Activated naive CD4-positive, alpha-beta T cell treated with anti-CD3 and anti-CD28 coated beads for 36 hours (primary cell): ENCODE results near the gene MED27. TPM values are rescaled to one million over a fixed set of nuclear protein-coding genes. Genes with fewer than 3 reads are reported as not detected.

Source experiments
- CTCF ChIA-PET: fragments of 350-600 bp; sonication (Branson Sonifier 250); formaldehyde crosslinking; loops from one replicate; lab custom pipeline; 2021; ENCODE audit warnings: antibody characterized with exemption; lab: Charles Lee
- DNase-seq: peaks from one replicate; pipeline ENCODE4 v3.0.0-alpha.2; 2020
- H3K27ac Mint-ChIP-seq: one replicate; pipeline ENCODE4 v1.8.0; 2021; ENCODE audit warnings: mild to moderate bottlenecking, mixed read lengths
- H3K27me3 Mint-ChIP-seq: one replicate; pipeline ENCODE4 v1.8.0; 2021; ENCODE audit warnings: low read depth, mixed read lengths
- H3K36me3 Mint-ChIP-seq: one replicate; pipeline ENCODE4 v1.8.0; 2021; ENCODE audit warnings: low read depth, mixed read lengths
- H3K4me1 Mint-ChIP-seq: one replicate; pipeline ENCODE4 v1.8.0; 2021; ENCODE audit warnings: low read depth, mixed read lengths
- H3K4me3 Mint-ChIP-seq: one replicate; pipeline ENCODE4 v1.8.0; 2021; ENCODE audit warnings: mild to moderate bottlenecking, moderate library complexity, mixed read lengths
- H3K9me3 Mint-ChIP-seq: one replicate; pipeline ENCODE4 v1.8.0; 2021; ENCODE audit warnings: mixed read lengths
- intact Hi-C: fragments of 100-400 bp; cut with micrococcal nuclease; formaldehyde crosslinking; loops from one replicate; pipeline ENCODE4 v1.15.1; 2023
- total RNA-seq, 2 experiments: library from RNA; stranded (reverse); gene quantifications; one replicate each; pipeline ENCODE4 v1.2.3, GENCODE V29; 2021

MED27 gene
- total RNA-seq, 2 experiments from 2014 or later: 27.7 to 31.3 TPM

DNA sequence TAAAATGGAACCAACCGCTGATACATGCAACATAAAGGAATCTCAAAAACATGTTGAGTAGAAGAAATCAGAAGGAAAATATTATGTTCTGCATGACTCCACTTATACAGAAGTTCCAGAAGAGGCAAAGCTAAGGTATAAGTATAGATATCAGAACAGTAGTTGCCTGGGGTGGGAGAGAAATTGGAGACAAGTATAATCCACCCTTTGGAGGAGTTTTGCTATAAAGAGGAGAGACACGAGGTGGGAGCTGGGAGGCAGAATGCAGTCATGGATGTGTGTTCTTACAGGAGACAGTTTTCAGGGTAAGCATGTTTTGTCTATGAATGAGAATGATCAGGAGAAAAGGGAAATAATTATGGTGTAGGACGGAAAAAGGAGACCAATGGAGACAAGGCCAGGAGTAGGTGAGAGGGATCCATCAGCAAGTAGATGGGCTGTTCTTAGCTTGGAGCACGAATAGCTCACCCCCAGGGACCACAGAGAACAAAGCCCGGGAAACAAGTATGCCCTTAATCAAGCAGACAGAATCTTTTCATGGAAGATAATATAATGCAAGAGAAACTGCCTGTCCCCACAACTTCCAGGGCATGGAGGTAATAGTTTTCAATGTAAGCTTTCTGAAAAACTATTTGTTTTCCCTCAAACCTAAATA, 72.2 kb downstream of the MED27 start:
- CTCF ChIA-PET: no interaction called here
- H3K9me3 Mint-ChIP-seq: no peaks in the 10 kb centered on the region
- peaks cover 31% of the 10 kb centered on the region for H3K4me1 Mint-ChIP-seq
- no peak for DNase-seq
- H3K27ac Mint-ChIP-seq: no peak overlapping the region
- intact Hi-C loops: loop anchor here (1.0 to 2.0 kb wide), 2 partner anchors 71 to 344 kb away; partner anchors contain the start of gene MED27
- no peaks in the 10 kb centered on the region for H3K27me3 Mint-ChIP-seq
- no peak overlapping the region for H3K4me3 Mint-ChIP-seq
- H3K36me3 Mint-ChIP-seq: peaks cover 5% of the 10 kb centered on the region

DNA sequence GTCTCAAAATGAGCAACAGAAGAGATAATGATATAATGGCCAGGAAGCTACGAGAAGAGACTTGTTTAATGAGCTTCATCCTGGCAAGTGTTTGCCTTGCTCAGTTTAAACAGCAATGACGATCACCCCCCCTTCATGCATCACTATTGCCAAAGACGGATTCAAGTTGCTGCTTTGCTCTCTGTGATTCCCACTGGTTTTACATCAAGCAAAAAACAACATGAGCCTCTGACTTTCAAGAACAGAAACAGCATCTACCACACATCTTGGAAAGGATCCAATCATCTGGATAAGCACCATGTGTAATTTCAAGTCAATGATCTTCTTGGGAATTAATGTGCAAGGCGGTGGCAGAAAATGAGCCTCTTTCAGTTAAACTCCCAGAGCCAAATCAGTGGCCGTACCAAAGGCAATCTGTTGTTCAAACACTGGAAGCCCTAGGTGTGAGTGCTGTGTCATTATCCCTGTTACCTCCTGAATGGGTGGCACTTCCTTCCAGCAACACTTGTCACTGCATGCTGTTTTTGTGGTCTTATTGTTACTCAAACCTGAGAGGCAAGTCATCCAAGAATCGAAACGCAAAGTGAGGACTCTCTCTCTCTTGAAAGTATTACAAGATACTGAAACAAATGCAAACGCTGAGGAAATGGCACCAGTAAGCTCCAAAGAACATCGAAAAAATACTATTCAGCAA, 72.8 kb downstream of the MED27 start:
- Mint-ChIP-seq H3K27me3 (no peaks in the 10 kb centered on the region), H3K4me1 (peaks cover 35% of the 10 kb centered on the region), H3K36me3 (peaks cover 2% of the 10 kb centered on the region), H3K4me3 (no peak overlapping the region), H3K9me3 (no peaks in the 10 kb centered on the region), H3K27ac (no peak overlapping the region)
- peak; percentile 72 for DNase-seq
- intact Hi-C loops: loop anchor here (1.0 to 2.0 kb wide), 2 partner anchors 72 to 344 kb away; partner anchors contain the start of gene MED27
- CTCF ChIA-PET: no interaction called here

DNA sequence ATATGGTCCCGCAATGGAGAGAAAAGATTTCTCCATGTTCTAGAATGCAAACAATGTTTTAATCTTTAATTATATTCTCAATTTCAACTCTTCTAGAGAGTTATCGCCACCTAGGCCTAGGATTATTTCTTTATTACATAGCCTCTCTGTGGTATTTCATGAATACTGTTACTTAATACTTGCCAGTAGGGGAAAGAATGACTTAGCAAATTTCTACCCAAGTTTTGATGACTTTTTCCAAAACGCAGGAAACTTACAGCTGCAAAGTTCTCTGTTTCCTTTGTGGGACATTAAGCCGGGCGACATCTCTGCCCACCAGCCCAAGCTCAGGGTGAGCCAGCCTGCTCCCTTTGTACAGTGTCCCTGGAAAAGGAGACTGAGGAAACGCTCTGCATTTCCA, 73.8 kb downstream of the MED27 start:
- no peak for DNase-seq
- Mint-ChIP-seq H3K27me3 (no peaks in the 10 kb centered on the region), H3K9me3 (no peaks in the 10 kb centered on the region), H3K36me3 (peaks cover 6% of the 10 kb centered on the region), H3K27ac (no peak overlapping the region), H3K4me3 (no peak overlapping the region), H3K4me1 (peaks cover 36% of the 10 kb centered on the region)
- intact Hi-C loops: loop anchor here (2.0 kb wide), 1 partner anchor 73 kb away; the partner anchor contains the start of gene MED27
- CTCF ChIA-PET: no interaction called here

DNA sequence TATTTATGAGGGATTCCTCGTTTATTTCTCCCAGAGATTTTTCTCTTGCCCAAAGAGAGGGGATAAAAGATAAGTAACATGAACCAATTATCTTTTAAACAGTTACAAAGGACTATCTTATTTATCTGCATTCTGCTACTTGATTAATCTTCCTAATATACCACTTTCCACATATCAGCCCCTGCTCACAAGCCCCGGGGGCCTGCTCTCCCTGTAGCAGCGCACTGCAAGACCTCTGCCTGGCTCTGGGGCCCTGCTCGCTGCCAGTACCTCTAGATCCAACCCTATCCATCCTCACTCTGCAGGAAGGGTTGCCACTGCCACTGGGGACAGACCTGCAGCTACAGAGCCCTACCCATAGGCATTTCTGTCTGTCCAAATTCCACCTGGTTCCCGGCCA, 75.3 kb downstream of the MED27 start:
- peaks cover 43% of the 10 kb centered on the region for H3K4me1 Mint-ChIP-seq
- peaks cover 6% of the 10 kb centered on the region for H3K36me3 Mint-ChIP-seq
- H3K27ac Mint-ChIP-seq: no peak overlapping the region

DNA sequence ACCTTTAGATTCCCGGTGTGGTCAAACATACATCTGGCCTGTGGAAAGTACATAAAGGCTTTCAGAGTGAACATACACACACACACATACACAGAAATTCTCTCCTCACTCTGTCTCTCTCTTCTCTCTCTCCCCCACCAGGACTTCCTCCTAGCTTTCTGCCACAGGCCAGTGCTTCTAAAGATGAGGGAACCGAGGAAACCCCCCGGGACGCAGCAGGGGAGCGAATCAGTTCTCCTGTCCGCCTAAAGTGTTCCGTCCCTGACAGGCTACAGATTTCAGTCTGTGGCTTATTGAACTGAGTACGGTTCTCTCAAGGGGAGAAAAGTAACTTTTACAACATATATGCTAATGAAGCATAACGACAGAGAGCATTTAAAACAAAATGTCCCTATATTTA, 75.8 kb downstream of the MED27 start:
- Mint-ChIP-seq H3K4me3 (no peak overlapping the region), H3K4me1 (peaks cover 43% of the 10 kb centered on the region), H3K27me3 (no peaks in the 10 kb centered on the region), H3K27ac (no peak overlapping the region), H3K36me3 (peaks cover 6% of the 10 kb centered on the region), H3K9me3 (no peaks in the 10 kb centered on the region)
- DNase-seq: no peak
- intact Hi-C loops: no loop called here
- CTCF ChIA-PET: no interaction called here

More for the DNA sequence above, 75.3 kb downstream of the MED27 start:
- no peak for DNase-seq
- Mint-ChIP-seq H3K9me3 (no peaks in the 10 kb centered on the region), H3K27me3 (no peaks in the 10 kb centered on the region), H3K4me3 (no peak overlapping the region)
- intact Hi-C loops: no loop called here
- CTCF ChIA-PET: no interaction called here

DNA sequence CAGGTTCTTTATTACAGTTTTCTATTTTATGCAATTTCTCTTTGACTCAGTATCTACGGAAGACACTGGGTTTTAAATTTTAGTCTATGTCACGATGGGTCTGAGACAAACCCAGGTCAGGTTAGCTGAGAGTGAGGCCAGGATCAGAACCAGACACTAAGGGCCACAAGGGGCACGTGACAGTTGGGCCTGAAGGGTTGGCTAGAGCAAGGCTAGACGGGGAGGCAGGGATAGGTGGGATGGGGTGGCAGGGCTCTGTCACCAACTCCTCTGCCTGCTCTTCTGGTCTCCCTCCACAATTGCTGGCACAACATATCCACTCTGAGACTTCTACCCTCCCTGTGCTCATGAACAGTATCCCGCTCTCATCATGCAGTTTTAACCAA, 76.4 kb downstream of the MED27 start:
- no peak for DNase-seq
- Mint-ChIP-seq H3K36me3 (peaks cover 6% of the 10 kb centered on the region), H3K27ac (no peak overlapping the region), H3K9me3 (no peaks in the 10 kb centered on the region), H3K4me3 (no peak overlapping the region), H3K27me3 (no peaks in the 10 kb centered on the region), H3K4me1 (peaks cover 42% of the 10 kb centered on the region)
- CTCF ChIA-PET: no interaction called here
- intact Hi-C loops: no loop called here

DNA sequence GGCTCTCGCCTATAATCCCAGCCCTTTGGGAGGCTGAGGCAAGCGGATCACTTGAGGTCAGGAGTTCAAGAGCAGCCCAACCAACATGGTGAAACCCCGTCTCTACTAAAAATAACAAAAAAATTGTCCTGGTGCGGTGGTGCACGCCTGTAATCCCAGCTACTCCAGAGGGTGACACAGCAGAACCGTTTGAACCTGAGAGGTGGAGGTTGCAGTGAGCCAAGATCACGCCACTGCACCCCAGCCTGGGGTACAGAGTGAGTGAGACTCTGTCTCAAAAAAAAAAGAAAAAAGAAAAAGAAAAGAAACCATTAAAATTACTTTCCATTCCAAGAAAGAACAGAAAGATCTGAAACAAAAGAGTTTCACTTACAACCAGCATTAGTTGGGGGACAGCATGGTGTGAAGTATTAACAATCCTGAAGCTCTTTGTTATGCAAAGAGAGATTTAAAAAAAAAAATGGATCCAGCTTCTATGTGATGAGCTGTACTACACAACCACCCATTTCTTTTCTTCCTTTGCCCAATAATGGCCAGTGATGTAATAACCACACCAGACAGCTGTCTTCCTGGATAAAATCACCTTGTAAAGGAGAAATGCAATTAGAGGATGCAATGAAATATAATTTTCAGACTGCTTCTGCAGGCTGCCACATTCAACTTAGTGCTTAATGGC, 76.9 kb downstream of the MED27 start:
- Mint-ChIP-seq H3K4me3 (no peak overlapping the region), H3K27me3 (no peaks in the 10 kb centered on the region), H3K4me1 (peaks cover 41% of the 10 kb centered on the region), H3K36me3 (peaks cover 8% of the 10 kb centered on the region), H3K27ac (no peak overlapping the region), H3K9me3 (no peaks in the 10 kb centered on the region)
- intact Hi-C loops: no loop called here
- CTCF ChIA-PET: no interaction called here
- DNase-seq: no peak

DNA sequence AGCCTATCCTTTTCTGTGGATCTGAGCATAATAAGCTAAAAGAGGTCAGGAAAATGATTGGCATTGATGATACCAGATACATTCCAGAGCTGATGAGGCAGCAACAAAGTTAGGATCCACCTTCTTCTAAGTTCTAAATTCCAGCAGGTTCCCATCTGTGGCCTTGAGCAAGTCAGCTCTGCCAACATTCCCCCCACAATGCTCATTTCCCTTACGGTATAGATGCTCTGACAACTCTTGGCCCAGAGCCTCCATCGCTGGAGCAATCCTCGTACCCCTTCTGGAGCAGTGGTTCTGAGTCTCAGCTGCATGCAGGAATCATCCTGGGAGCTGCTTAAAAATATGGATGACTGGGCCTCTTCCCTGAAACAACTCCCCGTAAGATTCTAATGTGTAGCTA, 78.1 kb downstream of the MED27 start:
- intact Hi-C loops: no loop called here
- H3K4me1 Mint-ChIP-seq: peaks cover 30% of the 10 kb centered on the region
- peaks cover 9% of the 10 kb centered on the region for H3K36me3 Mint-ChIP-seq
- no peaks in the 10 kb centered on the region for H3K9me3 Mint-ChIP-seq
- H3K4me3 Mint-ChIP-seq: no peak overlapping the region
- CTCF ChIA-PET: no interaction called here
- H3K27ac Mint-ChIP-seq: no peak overlapping the region
- no peaks in the 10 kb centered on the region for H3K27me3 Mint-ChIP-seq
- no peak for DNase-seq

DNA sequence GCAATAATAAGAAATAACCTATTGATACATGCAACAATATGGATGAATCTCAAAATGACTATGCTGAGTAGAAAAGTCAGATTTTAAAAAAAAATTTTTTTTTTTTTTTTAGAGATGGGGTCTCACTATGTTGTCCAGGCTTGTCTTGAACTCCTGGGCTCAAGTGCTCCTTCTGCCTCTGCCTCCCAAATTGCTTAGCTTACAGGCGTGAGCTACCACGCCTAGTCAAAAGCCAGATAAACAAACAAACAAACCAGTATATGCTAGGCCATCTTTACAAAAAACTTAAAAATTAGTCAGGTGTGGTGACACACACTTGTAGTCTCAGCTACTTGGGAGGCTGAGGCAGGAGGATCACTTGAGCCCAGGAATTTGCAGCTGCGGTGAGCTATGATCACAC, 79.0 kb downstream of the MED27 start:
- Mint-ChIP-seq H3K27ac (no peak overlapping the region), H3K9me3 (no peaks in the 10 kb centered on the region), H3K36me3 (peaks cover 10% of the 10 kb centered on the region), H3K4me3 (no peak overlapping the region), H3K27me3 (no peaks in the 10 kb centered on the region), H3K4me1 (peaks cover 24% of the 10 kb centered on the region)
- no peak for DNase-seq
- CTCF ChIA-PET: no interaction called here
- intact Hi-C loops: no loop called here

DNA sequence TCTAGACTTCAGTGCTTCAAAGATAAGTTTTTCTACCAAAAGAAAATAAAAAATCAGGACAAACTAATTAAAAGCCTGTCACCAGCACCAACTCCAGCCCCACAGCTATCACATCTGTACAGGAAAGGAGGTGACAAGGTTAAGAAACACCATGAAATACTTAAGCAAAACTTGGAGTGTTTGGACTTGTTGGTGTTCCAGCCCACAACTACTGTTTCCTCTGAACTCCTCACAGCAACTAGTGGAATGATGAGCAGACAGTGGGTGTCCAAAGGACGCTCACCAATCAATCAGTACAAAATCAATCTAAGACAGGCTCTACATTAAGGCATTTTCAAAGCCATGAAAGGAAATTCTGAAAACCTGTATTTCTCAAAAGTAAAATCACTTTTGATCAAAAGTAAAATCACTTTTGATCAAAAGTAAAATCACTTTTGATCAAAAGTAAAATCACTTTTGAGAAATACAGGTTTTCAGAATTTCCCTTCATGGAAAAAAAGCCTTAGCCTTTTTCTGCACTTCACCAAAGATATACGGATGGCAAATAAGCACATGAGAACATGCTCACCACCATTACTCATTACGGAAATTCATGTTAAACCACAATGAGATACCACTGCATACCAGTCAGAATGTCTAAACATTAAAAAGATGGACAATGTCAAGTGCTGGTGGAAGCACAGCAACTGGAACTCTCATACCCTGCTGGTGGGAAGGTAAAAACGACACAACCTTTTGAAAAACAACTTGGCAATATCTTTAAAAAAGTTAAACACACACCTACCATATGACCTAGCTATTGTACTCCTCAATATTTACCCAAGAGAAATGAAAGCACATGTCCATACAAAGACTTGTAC, 79.7 kb downstream of the MED27 start:
- no peak for DNase-seq
- H3K36me3 Mint-ChIP-seq: peaks cover 13% of the 10 kb centered on the region
- intact Hi-C loops: no loop called here
- H3K9me3 Mint-ChIP-seq: no peaks in the 10 kb centered on the region
- H3K4me1 Mint-ChIP-seq: peaks cover 20% of the 10 kb centered on the region
- CTCF ChIA-PET: no interaction called here
- no peaks in the 10 kb centered on the region for H3K27me3 Mint-ChIP-seq
- H3K4me3 Mint-ChIP-seq: no peak overlapping the region
- no peak overlapping the region for H3K27ac Mint-ChIP-seq

DNA sequence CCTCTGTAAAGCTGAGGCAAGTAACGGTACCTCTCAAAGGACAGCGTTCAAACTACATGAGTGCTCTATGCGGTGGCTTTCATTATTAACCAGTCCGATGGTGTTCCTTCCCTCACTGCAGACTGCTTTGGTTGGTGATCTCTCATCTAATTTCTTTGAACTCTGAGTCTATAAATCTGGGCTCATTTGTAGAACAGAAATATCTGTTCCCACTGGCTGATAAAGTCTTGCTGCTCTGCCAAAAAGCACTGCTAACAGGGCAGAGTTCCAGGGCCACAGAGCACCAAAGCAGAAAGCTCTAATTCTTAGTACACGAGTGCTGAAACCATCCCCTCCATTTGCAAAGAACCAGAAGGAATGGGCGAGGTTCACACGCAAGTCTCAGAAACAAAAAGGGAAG, 81.9 kb downstream of the MED27 start:
- no peaks in the 10 kb centered on the region for H3K27me3 Mint-ChIP-seq

DNA sequence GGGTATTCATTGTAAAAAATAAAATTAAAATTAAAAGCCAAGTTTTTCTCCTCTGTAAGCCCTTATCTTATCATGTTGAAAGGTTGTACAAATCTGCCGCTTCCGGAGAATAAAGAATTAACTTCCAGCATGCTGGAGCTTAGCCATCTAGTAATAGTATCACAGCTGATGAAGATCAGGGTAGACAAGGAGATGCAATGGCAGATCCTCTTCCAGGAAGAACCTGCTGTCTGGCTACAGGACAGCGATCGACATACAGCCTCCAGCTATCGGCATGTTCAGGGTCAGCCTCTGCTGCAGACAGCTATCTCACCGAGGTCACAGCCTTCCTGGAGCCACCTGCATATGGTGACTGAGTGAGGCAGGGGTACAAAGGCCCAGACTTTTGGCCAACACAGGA, 82.6 kb downstream of the MED27 start:
- Mint-ChIP-seq H3K4me3 (no peak overlapping the region), H3K36me3 (peaks cover 15% of the 10 kb centered on the region), H3K27ac (no peak overlapping the region), H3K27me3 (no peaks in the 10 kb centered on the region), H3K9me3 (no peaks in the 10 kb centered on the region), H3K4me1 (peaks cover 10% of the 10 kb centered on the region)
- CTCF ChIA-PET: interaction anchor here (0.6 kb wide), 1 partner anchor 19 kb away, joined by 3 read pairs; no protein-coding TSS in a partner anchor
- intact Hi-C loops: no loop called here
- no peak for DNase-seq

More for the DNA sequence above, 81.9 kb downstream of the MED27 start:
- no peak overlapping the region for H3K4me3 Mint-ChIP-seq
- DNase-seq: no peak
- H3K27ac Mint-ChIP-seq: no peak overlapping the region
- CTCF ChIA-PET: no interaction called here
- intact Hi-C loops: no loop called here
- peaks cover 15% of the 10 kb centered on the region for H3K36me3 Mint-ChIP-seq
- H3K9me3 Mint-ChIP-seq: no peaks in the 10 kb centered on the region
- H3K4me1 Mint-ChIP-seq: peaks cover 12% of the 10 kb centered on the region
